GM18909 (cell line): Measurements from ENCODE around the gene SUN2.

Experiments used
- ATAC-seq: cut with Tn5 transposase; IDR thresholded peaks from one replicate; pipeline ENCODE4 v1.9.1; 2021; ENCODE audit warnings: mild to moderate bottlenecking; ENCODE audit not compliant: unreplicated experiment, poor library complexity

Gene SUN2

GRCh38 chr22:38738475-38739070 lies 17.2 kb downstream of the SUN2 start:
- no peak for ATAC-seq

GRCh38 chr22:38737302-38738060 lies 18.3 kb downstream of the SUN2 start:
- ATAC-seq: no peak

- no peak for ATAC-seq
Measured at GRCh38 chr22:38736257-38736570, 19.6 kb downstream of the SUN2 start.

GRCh38 chr22:38735465-38736256 lies 20.1 kb downstream of the SUN2 start:
- no peak for ATAC-seq

GRCh38 chr22:38735126-38735464 lies 20.7 kb downstream of the SUN2 start:
- ATAC-seq: no peak

GRCh38 chr22:38734421-38735100 lies 21.2 kb downstream of the SUN2 start:
- ATAC-seq: no peak

- no peak for ATAC-seq
Measured at GRCh38 chr22:38733724-38734381, 21.9 kb downstream of the SUN2 start.

- no peak for ATAC-seq
Measured at GRCh38 chr22:38733329-38733723, 22.5 kb downstream of the SUN2 start.

GRCh38 chr22:38732251-38732815 lies 23.5 kb downstream of the SUN2 start:
- no peak for ATAC-seq

GRCh38 chr22:38731703-38732161 lies 24.1 kb downstream of the SUN2 start:
- ATAC-seq: no peak

GRCh38 chr22:38730411-38730871 lies 25.4 kb downstream of the SUN2 start:
- ATAC-seq: no peak

GRCh38 chr22:38729946-38730345 lies 25.9 kb downstream of the SUN2 start:
- no peak for ATAC-seq

GRCh38 chr22:38728871-38729796 lies 26.7 kb downstream of the SUN2 start:
- no peak for ATAC-seq

GRCh38 chr22:38727530-38728451 lies 28.0 kb downstream of the SUN2 start:
- ATAC-seq: no peak

GRCh38 chr22:38727123-38727522 lies 28.7 kb downstream of the SUN2 start:
- ATAC-seq: no peak

- no peak for ATAC-seq
Measured at GRCh38 chr22:38725900-38726655, 29.7 kb downstream of the SUN2 start.

GRCh38 chr22:38724926-38725571 lies 30.7 kb downstream of the SUN2 start:
- ATAC-seq: no peak
